ENCODE data around the gene MRPL2. TPM values are rescaled to one million over a fixed set of nuclear protein-coding genes. Genes with fewer than 3 reads are reported as not detected.

Gene MRPL2
- total RNA-seq, 1 experiment from 2014 or later = 110 TPM

- no peaks in the 10 kb centered on the region for H3K27me3 ChIP-seq (ENCODE audit: insufficient read depth, low read depth)
- H3K79me2 ChIP-seq (ENCODE audit: low read depth) = peaks cover 36% of the 10 kb centered on the region
- TF ChIP-seq EZH2 (IDR thresholded peaks at IDR 0.05; ENCODE audit: low read depth) (no peak), CTCF (conservative IDR thresholded peaks at IDR 0.05) (no peak)
- H3K4me3 ChIP-seq = no peak overlapping the region
- H4K20me1 ChIP-seq (ENCODE audit: insufficient read depth) = no peaks in the 10 kb centered on the region
- H3K4me2 ChIP-seq = no peak overlapping the region
- intact Hi-C loops (cut with micrococcal nuclease; ENCODE audit: unreplicated experiment) = no loop called here
- H2AFZ ChIP-seq = no peak overlapping the region
- ChIA-PET POLR2A (ENCODE audit: unreplicated experiment) (no interaction called here), CTCF (interaction anchor here (0.6 kb wide), 1 partner anchor 653 kb away, joined by 8 read pairs; no protein-coding TSS in a partner anchor)
- BruUV-seq (replicated peaks) = no TSS peak
- no peak overlapping the region for H3K27ac ChIP-seq
- no peaks in the 10 kb centered on the region for H3K36me3 ChIP-seq (ENCODE audit: low read depth)
- H3K9me3 ChIP-seq (ENCODE audit: insufficient read depth, low read depth) = no peaks in the 10 kb centered on the region
- no peaks in the 10 kb centered on the region for H3K9me2 ChIP-seq (ENCODE audit: insufficient read depth)
- no peak for DNase-seq
- peaks cover 14% of the 10 kb centered on the region for H3K4me1 ChIP-seq (replicated peaks; ENCODE audit: insufficient read depth)
- peaks cover 9% of the 10 kb centered on the region for H3F3A ChIP-seq (ENCODE audit: insufficient read depth, low read depth)
Observed at GRCh38 chr6:43105538-43106222, 46.4 kb upstream of the MRPL2 start.

GRCh38 chr6:43103253-43103876 is 44.1 kb upstream of the MRPL2 start:
- H3K36me3 ChIP-seq (ENCODE audit: low read depth) = no peaks in the 10 kb centered on the region
- H3K4me3 ChIP-seq = no peak overlapping the region
- DNase-seq = no peak
- peaks cover 52% of the 10 kb centered on the region for H3K79me2 ChIP-seq (ENCODE audit: low read depth)
- ChIA-PET POLR2A (ENCODE audit: unreplicated experiment) (no interaction called here), CTCF (no interaction called here)
- no peak overlapping the region for H3K27ac ChIP-seq
- no TSS peak for BruUV-seq (replicated peaks)
- peaks cover 13% of the 10 kb centered on the region for H3F3A ChIP-seq (ENCODE audit: insufficient read depth, low read depth)
- no peak overlapping the region for H3K4me2 ChIP-seq
- H3K4me1 ChIP-seq (replicated peaks; ENCODE audit: insufficient read depth) = peaks cover 24% of the 10 kb centered on the region
- intact Hi-C loops (cut with micrococcal nuclease; ENCODE audit: unreplicated experiment) = no loop called here
- H2AFZ ChIP-seq = no peak overlapping the region
- H3K9me3 ChIP-seq (ENCODE audit: insufficient read depth, low read depth) = no peaks in the 10 kb centered on the region
- TF ChIP-seq EZH2 (IDR thresholded peaks at IDR 0.05; ENCODE audit: low read depth) (no peak), CTCF (conservative IDR thresholded peaks at IDR 0.05) (no peak)
- H3K9me2 ChIP-seq (ENCODE audit: insufficient read depth) = no peaks in the 10 kb centered on the region
- H4K20me1 ChIP-seq (ENCODE audit: insufficient read depth) = no peaks in the 10 kb centered on the region
- H3K27me3 ChIP-seq (ENCODE audit: insufficient read depth, low read depth) = no peaks in the 10 kb centered on the region

GRCh38 chr6:43101497-43101896 is 42.3 kb upstream of the MRPL2 start:
- H3K27me3 ChIP-seq (ENCODE audit: insufficient read depth, low read depth) = no peaks in the 10 kb centered on the region
- ChIA-PET POLR2A (ENCODE audit: unreplicated experiment) (no interaction called here), CTCF (no interaction called here)
- peaks cover 40% of the 10 kb centered on the region for H3K4me1 ChIP-seq (replicated peaks; ENCODE audit: insufficient read depth)
- H4K20me1 ChIP-seq (ENCODE audit: insufficient read depth) = no peaks in the 10 kb centered on the region
- no TSS peak for BruUV-seq (replicated peaks)
- no peak overlapping the region for H2AFZ ChIP-seq
- intact Hi-C loops (cut with micrococcal nuclease; ENCODE audit: unreplicated experiment) = no loop called here
- H3K36me3 ChIP-seq (ENCODE audit: low read depth) = no peaks in the 10 kb centered on the region
- TF ChIP-seq EZH2 (IDR thresholded peaks at IDR 0.05; ENCODE audit: low read depth) (no peak), CTCF (conservative IDR thresholded peaks at IDR 0.05) (no peak)
- H3K4me3 ChIP-seq = no peak overlapping the region
- DNase-seq = no peak
- H3K79me2 ChIP-seq (ENCODE audit: low read depth) = peaks cover 60% of the 10 kb centered on the region
- no peak overlapping the region for H3K4me2 ChIP-seq
- H3K27ac ChIP-seq = no peak overlapping the region
- H3K9me2 ChIP-seq (ENCODE audit: insufficient read depth) = no peaks in the 10 kb centered on the region
- H3F3A ChIP-seq (ENCODE audit: insufficient read depth, low read depth) = peaks cover 29% of the 10 kb centered on the region
- no peaks in the 10 kb centered on the region for H3K9me3 ChIP-seq (ENCODE audit: insufficient read depth, low read depth)

Measured in PC-9 (cell line).